Glomerular endothelial cell (primary cell): ENCODE measurements around the gene DHX9. TPM values are rescaled to one million over a fixed set of nuclear protein-coding genes. Genes with fewer than 3 reads are reported as not detected.
"Not testable (repeated sequence)": the region's sequence is repeated elsewhere in the genome, so short reads cannot be mapped to it uniquely, and the experiment has no call there.

Experiments used
- DNase-seq: peaks from one replicate; pipeline ENCODE4 v3.0.0-alpha.2; 2011; ENCODE audit warnings: low read depth, low spot score; ENCODE audit errors: extremely low read depth
- total RNA-seq: library from RNA; depleted of rRNA; stranded (reverse); fragments of >200 nt; gene quantifications from 2 replicates; pipeline ENCODE4 v1.2.3, GENCODE V29; 2015

Gene DHX9
- total RNA-seq, 1 donor from 2014 or later, result 107 TPM

DNA sequence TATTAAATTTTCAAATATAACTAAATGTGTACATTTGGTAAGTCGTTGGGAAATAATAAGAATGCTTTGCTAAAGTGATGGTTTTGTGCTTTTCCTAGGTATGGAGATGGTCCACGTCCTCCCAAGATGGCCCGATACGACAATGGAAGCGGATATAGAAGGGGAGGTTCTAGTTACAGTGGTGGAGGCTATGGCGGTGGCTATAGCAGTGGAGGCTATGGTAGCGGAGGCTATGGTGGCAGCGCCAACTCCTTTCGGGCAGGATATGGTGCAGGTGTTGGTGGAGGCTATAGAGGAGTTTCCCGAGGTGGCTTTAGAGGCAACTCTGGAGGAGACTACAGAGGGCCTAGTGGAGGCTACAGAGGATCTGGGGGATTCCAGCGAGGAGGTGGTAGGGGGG is 47.8 kb downstream of the DHX9 start:
- DNase-seq, result no peak

DNA sequence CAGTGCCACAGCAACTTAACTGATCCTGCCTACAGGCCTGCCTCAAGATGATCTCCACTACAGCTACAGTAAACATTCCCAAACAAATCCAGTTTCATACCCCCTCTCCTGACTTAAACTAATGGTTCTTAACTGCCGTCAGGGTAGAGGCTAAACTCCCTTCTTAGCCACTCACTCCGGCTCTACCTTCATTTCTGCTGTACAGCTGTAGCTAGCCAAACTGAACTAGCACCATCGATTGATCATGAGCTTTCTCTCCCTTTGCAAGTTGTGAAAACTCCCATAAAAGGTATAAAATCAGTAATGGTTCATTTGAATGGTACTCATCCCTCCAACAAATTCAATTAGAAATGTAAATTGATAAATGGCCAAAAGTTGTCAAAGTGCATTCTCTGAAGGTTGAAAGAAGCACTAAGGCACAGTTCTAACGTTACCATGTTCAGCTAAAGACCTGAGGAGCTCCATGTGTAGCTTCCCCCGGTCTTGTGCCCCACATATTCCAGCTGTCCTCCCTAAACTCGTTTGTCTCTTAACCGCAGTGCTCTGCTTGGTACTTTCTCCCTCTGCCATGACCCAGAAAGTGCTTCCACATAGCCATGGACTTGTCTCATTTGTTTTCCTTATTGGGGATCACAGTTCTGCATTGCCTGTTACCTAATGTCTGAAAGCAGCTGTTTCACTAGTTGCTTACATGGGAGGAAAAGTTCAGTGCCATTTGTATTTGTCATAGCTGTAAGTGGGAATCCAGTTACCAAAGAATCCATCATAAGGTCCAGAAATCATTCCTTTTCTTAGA is 49.8 kb downstream of the DHX9 start:
- no peak for DNase-seq

DNA sequence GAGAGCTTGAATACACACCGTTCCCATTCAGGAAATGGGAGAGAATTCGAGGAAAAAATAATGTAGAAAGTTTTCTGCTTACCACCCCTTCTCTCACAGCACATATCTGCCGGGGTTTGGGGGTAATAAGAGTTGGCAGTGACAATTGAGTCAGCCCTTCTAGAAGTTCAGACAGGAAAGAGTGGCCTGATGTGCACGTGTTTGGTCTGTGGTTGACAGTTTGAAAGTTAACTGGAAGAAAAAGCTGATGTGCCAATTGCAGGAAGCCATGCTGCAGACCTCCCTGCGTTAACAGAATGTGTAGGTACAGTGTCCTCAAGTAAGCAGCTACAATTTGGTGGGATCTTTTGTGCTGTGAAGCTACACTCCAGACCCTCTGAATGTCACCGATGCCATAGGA is 50.9 kb downstream of the DHX9 start:
- no peak for DNase-seq

DNA sequence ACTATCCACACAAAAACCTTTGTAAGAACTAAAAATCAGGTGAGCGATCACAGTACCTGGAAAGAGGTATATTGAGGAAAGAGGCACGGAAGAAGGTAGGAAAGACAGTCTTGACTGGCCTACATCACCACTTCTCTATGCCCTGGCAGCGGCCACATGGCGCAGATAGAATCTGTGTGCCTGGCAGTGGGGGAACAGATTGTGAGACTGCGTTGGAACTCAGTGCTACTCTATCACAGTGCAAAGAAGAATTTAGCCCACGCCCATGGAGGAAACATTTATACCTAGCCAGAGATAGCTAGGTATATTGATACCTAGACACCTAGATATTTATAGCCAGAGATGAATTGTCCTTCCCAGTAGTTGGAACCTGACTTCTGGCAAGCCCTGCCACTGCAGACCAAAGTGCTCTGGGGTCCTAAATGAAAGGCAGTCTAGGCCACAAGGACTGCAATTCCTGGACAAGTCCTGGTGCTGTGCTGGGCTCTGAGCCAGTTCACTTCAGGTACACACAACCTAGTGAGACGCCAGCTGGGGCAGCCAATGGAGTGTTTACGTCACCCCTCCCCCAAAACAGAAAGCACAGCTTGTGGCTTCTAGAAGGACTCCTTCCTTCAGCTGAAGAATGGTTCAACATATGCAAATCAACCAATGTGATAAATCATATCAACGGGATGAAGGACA is 51.9 kb downstream of the DHX9 start:
- no peak for DNase-seq

DNA sequence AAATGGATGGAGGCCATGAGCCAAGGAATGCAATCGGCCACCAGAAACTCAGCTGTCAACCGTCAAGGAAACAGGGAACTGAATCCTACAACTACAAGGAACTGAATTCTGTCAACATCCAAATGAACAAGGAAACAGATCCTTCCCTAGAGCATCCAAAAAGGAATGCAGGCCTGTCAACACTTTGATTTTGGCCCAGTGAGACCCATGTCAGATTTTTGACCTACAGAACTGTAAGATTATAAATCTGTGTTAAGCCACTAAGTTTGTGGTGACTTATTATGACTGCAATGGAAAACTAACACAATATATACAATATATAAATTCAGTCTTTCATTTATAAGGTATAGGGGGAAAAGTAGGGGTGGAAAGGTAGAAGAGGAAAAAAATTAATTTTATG is 58.5 kb downstream of the DHX9 start:
- no peak for DNase-seq

DNA sequence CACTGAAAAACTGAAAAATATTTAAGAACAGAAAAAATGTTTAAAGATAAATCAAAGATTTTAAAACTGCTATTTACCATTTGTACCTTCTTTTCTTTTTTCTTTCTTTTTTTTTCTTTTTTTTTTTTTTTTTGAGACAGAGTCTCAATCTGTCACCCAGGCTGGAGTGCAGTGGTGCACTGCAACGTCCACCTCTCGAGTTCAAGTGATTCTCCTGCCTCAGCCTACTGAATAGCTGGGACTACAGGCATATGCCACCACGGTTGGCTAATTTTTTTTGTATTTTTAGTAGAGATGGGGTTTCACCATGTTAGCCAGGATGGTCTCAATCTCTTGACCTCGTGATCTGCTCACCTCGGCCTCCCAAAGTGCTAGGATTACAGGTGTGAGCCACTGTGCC is 62.8 kb downstream of the DHX9 start:
- DNase-seq, result not testable (repeated sequence)

DNA sequence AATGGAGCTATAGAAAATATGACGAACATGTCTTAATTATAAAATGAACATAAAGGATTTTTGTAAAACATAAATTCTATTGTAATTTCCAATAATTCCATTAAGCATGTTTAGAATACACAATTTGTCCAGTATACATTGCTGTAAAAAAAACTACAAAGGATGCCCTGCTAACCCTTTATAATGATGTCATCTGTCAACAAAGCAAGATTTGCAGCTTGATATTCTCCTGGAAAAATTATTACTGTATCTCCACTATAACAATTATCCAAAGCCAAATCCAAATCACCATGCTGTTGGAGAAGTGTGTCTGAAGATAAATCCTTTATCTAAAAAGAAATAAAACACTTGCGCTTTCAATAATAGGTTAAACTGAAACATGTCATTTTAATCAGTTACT is 66.2 kb downstream of the DHX9 start:
- no peak for DNase-seq

DNA sequence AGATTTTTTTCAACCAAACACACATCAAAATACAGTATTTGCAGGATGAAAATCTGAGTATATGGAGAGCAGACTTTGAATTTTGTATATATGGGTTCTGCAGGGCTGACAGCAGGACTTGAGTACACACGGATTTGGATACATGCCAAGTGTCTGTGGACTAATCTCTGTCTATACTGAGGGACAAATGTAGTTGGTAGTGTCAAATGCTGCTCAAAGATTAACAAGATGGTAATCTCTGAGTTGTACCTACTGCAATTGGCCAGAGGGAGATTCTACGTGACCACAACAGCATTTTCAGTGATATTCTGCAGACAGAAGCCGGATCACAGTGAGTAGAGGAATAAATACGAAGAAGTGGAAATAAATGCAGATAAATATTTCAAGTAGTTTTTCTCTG is 70.4 kb downstream of the DHX9 start:
- DNase-seq, result no peak

DNA sequence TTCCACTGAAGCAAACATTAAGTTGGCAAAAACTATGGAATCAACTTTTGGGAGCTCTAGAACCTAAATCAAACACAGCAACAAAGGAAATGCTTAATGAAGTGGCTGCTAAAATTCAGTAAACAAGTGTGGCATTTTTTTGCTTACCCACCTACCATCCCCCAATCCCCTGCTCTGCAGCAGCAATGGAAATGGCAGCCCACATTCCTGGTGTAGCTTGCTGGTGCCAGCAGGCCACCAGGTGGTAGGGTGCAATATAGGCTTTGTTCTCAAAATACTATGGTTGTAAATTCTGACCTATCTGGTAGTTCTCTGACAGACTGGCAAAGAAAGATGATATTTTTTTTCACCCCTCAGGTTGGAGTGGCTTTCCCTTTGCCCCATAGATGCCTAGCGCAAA is 71.0 kb downstream of the DHX9 start:
- DNase-seq, result no peak

DNA sequence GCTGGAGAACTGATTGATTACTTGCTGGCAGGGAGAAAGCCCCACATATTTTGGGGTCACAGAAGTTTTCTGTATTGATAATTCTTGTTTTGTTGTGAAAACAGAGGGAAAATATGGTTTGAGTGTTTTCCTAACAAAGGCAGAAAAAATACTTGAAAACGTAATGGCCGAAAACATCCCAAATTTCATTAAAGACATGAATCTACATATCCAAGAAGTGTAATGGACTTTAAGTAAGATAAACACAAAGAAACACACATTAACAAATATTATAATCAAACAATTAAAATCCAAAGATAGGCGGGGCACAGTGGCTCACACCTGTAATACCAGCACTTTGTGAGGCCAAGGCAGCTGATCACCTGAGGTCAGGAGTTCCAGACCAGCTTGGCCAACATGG is 74.3 kb downstream of the DHX9 start:
- DNase-seq, result no peak

DNA sequence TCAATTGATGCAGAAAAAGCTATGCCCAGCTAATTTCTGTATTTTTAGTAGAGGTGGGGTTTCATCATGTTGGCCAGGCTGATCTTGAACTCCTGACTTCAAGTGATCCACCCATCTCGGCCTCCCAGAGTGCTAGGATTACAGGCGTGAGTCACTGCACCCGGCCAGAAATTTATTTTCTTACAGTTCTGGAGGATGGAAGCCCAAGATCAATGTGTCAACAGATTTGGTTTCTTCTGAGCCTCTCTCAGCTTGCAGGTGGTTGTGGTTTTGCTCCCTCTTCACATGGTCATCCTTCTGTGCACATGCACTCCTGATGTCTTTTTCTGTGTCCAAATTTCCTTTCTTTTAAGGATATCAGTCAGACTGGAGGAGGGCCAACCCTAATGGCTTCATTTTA is 78.2 kb downstream of the DHX9 start:
- no peak for DNase-seq

DNA sequence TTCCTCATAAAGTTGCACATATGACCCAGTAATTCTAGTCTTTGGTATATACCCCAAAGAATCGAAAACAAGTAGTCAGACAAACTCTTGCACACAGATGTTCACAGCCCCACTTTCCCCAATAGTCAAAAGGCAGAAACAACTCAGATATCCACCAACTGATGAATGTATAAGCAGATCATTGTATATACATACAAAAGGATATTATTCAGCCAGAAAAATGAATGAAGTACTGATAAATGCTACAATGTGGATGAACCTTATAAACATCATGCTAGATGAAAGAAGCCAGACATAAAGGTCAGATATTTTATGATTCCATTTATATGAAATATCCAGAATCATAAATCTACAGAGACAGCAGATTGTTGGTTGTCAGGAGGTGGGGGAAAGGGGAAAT is 86.5 kb downstream of the DHX9 start:
- no peak for DNase-seq

DNA sequence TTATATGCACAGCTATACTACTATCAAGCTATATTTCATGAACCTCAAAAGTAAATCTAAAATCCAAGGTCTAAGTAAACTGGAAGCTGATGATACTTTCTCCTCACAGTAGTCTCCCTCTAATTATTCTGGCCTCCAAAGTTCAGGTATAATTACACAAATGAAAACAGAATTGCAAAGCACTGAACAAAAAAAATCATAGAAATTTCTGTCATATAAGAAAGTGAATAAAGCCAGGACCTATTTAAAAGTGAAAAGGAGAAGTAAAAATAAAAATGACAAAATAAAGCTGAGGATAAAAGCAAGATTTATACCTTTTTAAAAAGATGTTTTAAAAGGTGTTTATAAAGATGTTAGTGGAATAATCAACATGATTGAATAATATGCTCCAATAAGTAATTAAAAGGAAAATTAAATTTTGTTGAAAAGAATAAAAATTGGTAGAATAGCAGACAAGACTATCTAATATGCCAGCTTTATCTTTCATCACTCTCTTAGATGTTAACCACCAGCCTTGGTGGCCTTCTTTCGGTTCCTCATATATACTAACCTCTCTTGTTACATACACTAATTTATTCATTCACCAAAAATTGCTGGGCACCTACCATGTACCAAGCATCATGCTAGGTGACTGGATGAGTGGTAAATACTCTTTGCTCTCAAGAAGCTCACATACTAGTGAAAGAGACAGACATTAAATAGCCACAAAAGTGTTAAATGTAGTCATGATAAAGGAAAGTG is 88.7 kb downstream of the DHX9 start:
- DNase-seq, result no peak

DNA sequence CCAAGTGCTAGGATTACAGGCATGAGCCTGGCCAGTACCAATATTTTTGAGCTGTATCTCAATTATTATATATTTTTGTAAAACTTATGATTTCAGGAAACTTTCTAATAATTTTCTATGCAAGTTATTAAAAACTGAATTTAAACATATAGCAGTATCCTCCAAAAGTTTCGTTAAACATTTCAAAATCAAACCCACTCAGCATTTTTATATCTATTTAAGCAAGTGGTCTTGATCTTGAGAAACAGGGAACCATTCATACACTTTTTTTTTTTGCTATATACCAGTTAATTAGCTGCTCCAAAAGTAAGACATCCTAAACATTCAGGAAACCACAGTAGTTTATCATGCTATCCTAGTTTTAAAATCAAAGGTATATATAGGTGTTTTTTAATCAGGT is 91.8 kb downstream of the DHX9 start:
- no peak for DNase-seq

DNA sequence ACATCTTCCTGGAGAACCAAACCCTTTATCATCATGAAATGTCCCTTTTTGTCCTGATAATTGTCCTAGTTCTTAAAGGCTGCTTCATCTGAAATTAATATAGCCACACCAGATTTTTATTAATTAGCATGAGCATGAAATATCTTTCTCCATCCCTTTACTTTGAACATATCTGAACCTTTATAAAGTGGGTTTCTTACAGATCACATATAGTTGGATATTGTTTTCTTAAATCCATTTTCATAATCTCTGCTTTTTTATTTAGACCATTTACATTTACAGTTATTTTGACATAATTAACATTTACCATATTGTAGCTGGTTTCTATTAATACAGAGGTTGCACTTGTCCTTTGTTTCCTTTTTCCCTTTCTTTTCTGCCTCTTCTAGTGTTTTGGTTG is 96.6 kb downstream of the DHX9 start:
- DNase-seq, result no peak

Other genes starting within 250 kb of the DHX9 start
- gene RGS16, start 235.0 kb upstream of the DHX9 start, total RNA-seq, result 1.0 and 2.2 TPM in 2 replicates
- gene RGS8, start 154.8 kb upstream of the DHX9 start, total RNA-seq, result not detected in 2 replicates
- gene NPL, start 49.6 kb upstream of the DHX9 start, total RNA-seq, result 1.8 and 2.7 TPM in 2 replicates
- not detected in 2 replicates for gene SHCBP1L, start 113.8 kb downstream of the DHX9 start, total RNA-seq
- gene LAMC1, start 184.1 kb downstream of the DHX9 start, total RNA-seq, result 629 and 1,032 TPM in 2 replicates